ENCODE results near the gene CRIP2. TPM values are rescaled to one million over a fixed set of nuclear protein-coding genes. Genes with fewer than 3 reads are reported as not detected.

CRIP2 gene
- total and polyA plus RNA-seq, 10 of the 15 experiments (the other 5 are each of a cell fraction or from before 2014, with no cell fraction given): 0.04 to 0.62 (median 0.37) TPM; not detected in 5

DNA sequence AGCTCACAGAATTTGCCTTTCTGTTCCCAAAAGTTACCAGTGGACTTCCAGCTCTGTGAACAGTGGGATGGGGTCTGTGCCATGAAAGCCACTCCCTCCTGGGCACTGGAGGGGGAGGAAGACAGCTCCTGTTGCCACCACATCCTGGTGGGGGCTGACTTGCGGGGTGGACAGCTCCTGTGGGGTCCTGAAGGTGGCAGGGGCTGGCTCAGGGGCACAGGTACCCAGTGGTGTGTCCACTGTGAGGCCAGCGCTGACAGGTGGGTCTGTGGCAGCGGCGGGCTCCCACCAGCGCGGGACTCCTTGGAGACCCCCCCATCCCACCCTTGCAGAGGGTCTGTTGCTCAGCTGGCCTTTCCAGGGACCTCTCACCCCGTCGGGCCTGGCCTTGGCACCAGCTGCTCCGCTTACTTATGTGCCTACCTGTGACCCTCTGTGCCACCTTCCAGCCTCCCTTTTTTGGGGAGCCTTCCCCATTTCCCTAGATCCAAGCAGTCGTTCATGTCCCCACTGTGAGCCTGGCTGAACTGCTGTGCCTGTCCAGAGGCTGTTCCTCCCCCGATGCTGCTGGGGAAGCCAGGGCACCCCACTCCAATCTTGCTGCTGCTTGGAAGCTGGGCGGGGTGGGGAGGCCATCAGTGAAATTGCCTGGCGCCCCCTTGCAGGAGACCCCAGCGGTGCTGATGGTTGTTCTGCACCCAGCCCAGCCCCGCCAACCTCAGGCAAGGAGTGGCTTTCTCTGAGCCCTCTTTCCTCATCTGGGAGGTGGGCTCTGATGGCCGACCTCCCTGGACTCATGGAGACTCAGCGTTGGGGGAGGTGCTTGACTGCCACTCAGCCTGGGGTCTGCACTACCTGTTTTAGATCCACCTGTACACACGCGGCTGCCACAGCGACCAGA lies 18.6 kb downstream of the CRIP2 start:
- in situ Hi-C loops (cut with MboI) (no loop called here), intact Hi-C loops (cut with micrococcal nuclease; ENCODE audit: unreplicated experiment) (loop anchor here (5.0 kb wide), 1 partner anchor 34 kb away; the partner anchor contains the start of gene TMEM121)
- Histone ChIP-seq H3K9me3 (replicated peaks; ENCODE audit: control insufficient read depth, insufficient read depth, low read length) (no peaks in the 10 kb centered on the region), H3K27me3 (replicated peaks in 1 of 2; ENCODE audit: control insufficient read depth in 2 of 2, insufficient read depth in 2 of 2, low read length in 1 of 2) (no peaks in the 10 kb centered on the region), H3K36me3 (ENCODE audit: control insufficient read depth in 2 of 2, insufficient read depth in 2 of 2, low read length in 1 of 2) (no peaks in the 10 kb centered on the region; a peak in 1 of 4 replicates), H3K9ac (ENCODE audit: control insufficient read depth, insufficient read depth, low read length) (no peak overlapping the region), H2AFZ (ENCODE audit: control insufficient read depth, low read depth, low read length) (no peak overlapping the region), H3K4me2 (ENCODE audit: control insufficient read depth, insufficient read depth) (no peak overlapping the region), H3K4me3 (no peak overlapping the region), H3K27ac (ENCODE audit: control insufficient read depth, insufficient read depth) (no peak overlapping the region), H4K20me1 (ENCODE audit: control insufficient read depth, insufficient read depth) (no peaks in the 10 kb centered on the region), H3K79me2 (ENCODE audit: control insufficient read depth, insufficient read depth, low read length) (peaks cover 6% of the 10 kb centered on the region), H3K4me1 (ENCODE audit: control insufficient read depth, insufficient read depth, low read length) (peaks cover 14% of the 10 kb centered on the region)
- no peak for FAIRE-seq
- no peak for ATAC-seq
- WGBS (ENCODE audit: insufficient coverage, insufficient replicate concordance, low lambda C conversion rate, missing lambda C conversion rate): 71% methylated on average over 20 of the region's 20 CpGs
- POLR2A ChIA-PET: interaction anchor here (0.6 kb wide), 1 partner anchor 102 kb away, joined by 3 read pairs; no protein-coding TSS in a partner anchor
- SMC1A ChIA-PET (ENCODE audit: uncharacterized antibody, unreplicated experiment): no interaction called here
- no peak for DNase-seq (ENCODE audit: low read depth, low spot score)
- RAD21 ChIA-PET (ENCODE audit: unreplicated experiment): interaction anchor here (1.7 to 2.1 kb wide), 2 partner anchors 11 to 122 kb away, joined by 6 to 9 read pairs; no protein-coding TSS in a partner anchor
- no peak for TF ChIP-seq ZNF384 (IDR thresholded peaks at IDR 0.05; ENCODE audit: borderline replicate concordance, low read depth, low read length)
- no peak for TF ChIP-seq CEBPB (IDR thresholded peaks at IDR 0.05; ENCODE audit: borderline replicate concordance in 1 of 2, low read depth in 2 of 2, low read length in 2 of 2)
- no peak for TF ChIP-seq BRCA1 (IDR thresholded peaks at IDR 0.05; ENCODE audit: low read depth, low read length)
- TF ChIP-seq IRF4 (IDR thresholded peaks at IDR 0.05; ENCODE audit: low read depth, low read length): no peak
- no peak for TF ChIP-seq MEF2A (IDR thresholded peaks at IDR 0.05; ENCODE audit: insufficient read depth, low read depth, low read length)
- TF ChIP-seq MEF2B (IDR thresholded peaks at IDR 0.05; ENCODE audit: partially characterized antibody, poor library complexity, severe bottlenecking): no peak
- TF ChIP-seq TARDBP (IDR thresholded peaks at IDR 0.05; ENCODE audit: borderline replicate concordance): no peak
- TF ChIP-seq HDAC6 (IDR thresholded peaks at IDR 0.05; ENCODE audit: unreplicated experiment): no peak
- BruUV-seq (replicated peaks): no TSS peak
- CTCF ChIA-PET: interaction anchor here (1.1 to 4.4 kb wide), 3 partner anchors 12 to 122 kb away, joined by 3 to 103 read pairs (median 67); no protein-coding TSS in a partner anchor
